Measurements from ENCODE around the gene ULK4.
"Not testable (repeated sequence)": the region's sequence is repeated elsewhere in the genome, so short reads cannot be mapped to it uniquely, and the experiment has no call there.

ULK4 gene

GRCh38 chr3:41478278-41478677 lies 483.6 kb downstream of the ULK4 start:
- DNase-seq, result no peak

GRCh38 chr3:41477399-41478014 lies 484.4 kb downstream of the ULK4 start:
- no peak for DNase-seq

GRCh38 chr3:41469083-41469482 lies 492.8 kb downstream of the ULK4 start:
- no peak for DNase-seq

- no peak for DNase-seq
These were observed 494.4 kb downstream of the ULK4 start for GRCh38 chr3:41467481-41467880.

- no peak for DNase-seq
These were observed 497.0 kb downstream of the ULK4 start for GRCh38 chr3:41464858-41465257.

- no peak for DNase-seq
These were observed 497.5 kb downstream of the ULK4 start for GRCh38 chr3:41464401-41464800.

GRCh38 chr3:41462103-41462691 lies 499.7 kb downstream of the ULK4 start:
- no peak for DNase-seq

GRCh38 chr3:41460736-41461135 lies 501.2 kb downstream of the ULK4 start:
- no peak for DNase-seq

- DNase-seq, result no peak
These were observed 504.7 kb downstream of the ULK4 start for GRCh38 chr3:41457176-41457575.

GRCh38 chr3:41456162-41456561 lies 505.7 kb downstream of the ULK4 start:
- no peak for DNase-seq

- not testable (repeated sequence) for DNase-seq
These were observed 508.3 kb downstream of the ULK4 start for GRCh38 chr3:41453618-41454017.

- no peak for DNase-seq
These were observed 511.3 kb downstream of the ULK4 start for GRCh38 chr3:41450416-41451231.

GRCh38 chr3:41448396-41448795 lies 513.5 kb downstream of the ULK4 start:
- no peak for DNase-seq

GRCh38 chr3:41447701-41448100 lies 514.2 kb downstream of the ULK4 start:
- no peak for DNase-seq

- not testable (repeated sequence) for DNase-seq
These were observed 515.6 kb downstream of the ULK4 start for GRCh38 chr3:41446316-41446715.

- no peak for DNase-seq
These were observed 520.3 kb downstream of the ULK4 start for GRCh38 chr3:41441568-41441967.

GRCh38 chr3:41441139-41441538 lies 520.8 kb downstream of the ULK4 start:
- DNase-seq, result no peak

- no peak for DNase-seq
These were observed 524.9 kb downstream of the ULK4 start for GRCh38 chr3:41436983-41437382.

GRCh38 chr3:41434781-41435180 lies 527.1 kb downstream of the ULK4 start:
- no peak for DNase-seq

GRCh38 chr3:41431386-41431785 lies 530.5 kb downstream of the ULK4 start:
- DNase-seq, result no peak

- no peak for DNase-seq
These were observed 531.0 kb downstream of the ULK4 start for GRCh38 chr3:41430886-41431285.

GRCh38 chr3:41430391-41430790 lies 531.5 kb downstream of the ULK4 start:
- no peak for DNase-seq

GRCh38 chr3:41426485-41426884 lies 535.4 kb downstream of the ULK4 start:
- DNase-seq, result no peak
